COLO668 (cell line): ENCODE results near the gene SOST.

ENCODE experiments used
- DNase-seq: peaks from one replicate; lab custom pipeline; 2025; ENCODE audit not compliant: unreplicated experiment; lab: John Stamatoyannopoulos, UW

Gene SOST

GRCh38 chr17:43710101-43710500 lies 48.5 kb downstream of the SOST start:
- DNase-seq: no peak

DNA sequence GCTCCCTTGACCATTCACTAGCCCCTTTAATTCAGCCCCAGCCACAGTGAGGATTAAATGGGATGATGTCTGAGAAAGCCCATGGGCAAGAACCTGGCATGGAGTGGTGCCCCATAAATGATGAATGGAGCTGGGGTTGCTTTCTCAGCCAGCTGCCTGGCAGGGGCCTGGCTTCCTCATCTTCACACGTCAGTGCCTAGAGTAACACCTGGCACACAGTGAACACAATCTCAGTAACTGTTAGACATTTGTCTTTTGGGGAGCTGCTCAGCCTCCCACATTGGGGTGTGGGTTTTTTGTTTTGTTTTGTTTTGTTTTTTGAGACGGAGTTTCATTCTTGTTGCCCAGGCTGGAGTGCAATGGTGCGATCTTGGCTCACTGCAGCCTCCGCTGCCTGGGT lies 49.4 kb downstream of the SOST start:
- DNase-seq: no peak

DNA sequence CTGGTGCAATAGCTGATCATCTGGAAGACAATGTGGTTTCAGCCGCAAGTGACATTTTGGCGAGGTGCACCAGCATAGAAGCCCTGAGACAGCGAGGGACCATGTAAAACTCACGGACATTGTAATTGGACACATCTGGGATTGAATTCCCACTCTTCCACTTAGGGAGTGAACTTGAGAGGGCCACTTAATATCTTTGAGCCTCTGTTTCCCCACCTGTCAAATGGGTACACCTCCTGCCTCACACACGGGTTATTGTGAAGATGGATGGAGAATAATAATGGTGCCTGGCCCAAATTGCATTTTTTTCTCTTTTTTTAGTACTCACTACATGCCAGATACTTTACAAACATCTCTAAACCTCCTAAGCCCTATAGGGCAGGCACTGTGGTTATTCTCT lies 51.4 kb downstream of the SOST start:
- DNase-seq: no peak

DNA sequence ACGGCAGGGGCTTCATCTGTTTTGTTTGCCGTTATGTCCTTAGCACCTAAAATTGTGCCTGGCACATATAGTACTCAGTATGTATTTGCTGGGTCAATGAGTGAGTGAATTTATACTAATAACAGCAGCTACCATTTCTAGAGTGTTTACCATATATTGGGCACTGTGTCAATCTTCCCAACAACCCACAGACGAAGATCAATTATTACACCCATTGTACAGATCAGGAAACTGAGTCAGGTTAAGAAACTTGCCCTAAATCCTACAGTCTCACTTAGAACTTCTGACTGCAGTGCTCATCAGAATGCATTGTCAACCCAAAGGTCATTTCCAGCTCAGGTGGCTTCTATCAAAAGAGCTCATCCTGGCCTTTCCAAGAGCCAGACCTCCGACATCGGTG lies 52.4 kb downstream of the SOST start:
- DNase-seq: no peak
